Adrenal gland (tissue), 5 donors: ENCODE measurements around the gene TRAF3.

ENCODE experiments used
- POLR2A ChIP-seq, 2 donors: fragments of 450-650 bp; IDR thresholded peaks; one replicate each; pipeline ENCODE4 v1.6.1; 2017; ENCODE audit warnings: antibody characterized with exemption in 2 of 2, mild to moderate bottlenecking in 2 of 2, moderate library complexity in 1 of 2
- TF ChIP-seq, protein P1 (sequence below), 6 experiments: fragments of 450-650 bp in 4 of 6; fragments of 200-600 bp in 2 of 6; sonication (generic) in 1 of 6; IDR thresholded peaks; 1 replicate in 5 of 6; 2 replicates in 1 of 6; pipeline versions ENCODE4 v1.5.1 to v1.8.0; 2016 to 2021; ENCODE audit warnings: antibody characterized with exemption in 6 of 6, mild to moderate bottlenecking in 2 of 6, moderate library complexity in 1 of 6
- donor health status: DM: no; HTN: no; CAD: no.

DNA sequence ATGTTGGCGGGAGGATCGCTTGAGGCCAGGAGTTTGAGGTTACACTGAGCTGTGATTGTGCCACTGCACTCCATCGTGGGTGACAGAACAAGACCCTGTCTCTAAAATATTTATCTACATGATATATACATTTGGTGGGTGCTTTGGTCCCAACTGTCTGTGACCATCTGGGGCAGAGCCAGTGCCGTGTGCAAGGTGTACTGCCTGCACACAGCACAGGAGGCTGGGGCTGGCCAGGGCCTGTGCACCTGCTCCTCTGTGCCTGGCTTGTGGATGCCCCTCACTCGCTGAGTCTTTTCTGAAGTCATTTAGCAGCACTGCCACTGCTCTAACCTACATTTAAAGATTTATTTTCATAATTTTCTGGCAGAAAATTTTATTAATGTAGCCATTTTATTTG lies 58.7 kb downstream of the TRAF3 start:
- no peak for TF ChIP-seq POLR2A (IDR thresholded peaks at IDR 0.05)
- TF ChIP-seq, protein P1, sequence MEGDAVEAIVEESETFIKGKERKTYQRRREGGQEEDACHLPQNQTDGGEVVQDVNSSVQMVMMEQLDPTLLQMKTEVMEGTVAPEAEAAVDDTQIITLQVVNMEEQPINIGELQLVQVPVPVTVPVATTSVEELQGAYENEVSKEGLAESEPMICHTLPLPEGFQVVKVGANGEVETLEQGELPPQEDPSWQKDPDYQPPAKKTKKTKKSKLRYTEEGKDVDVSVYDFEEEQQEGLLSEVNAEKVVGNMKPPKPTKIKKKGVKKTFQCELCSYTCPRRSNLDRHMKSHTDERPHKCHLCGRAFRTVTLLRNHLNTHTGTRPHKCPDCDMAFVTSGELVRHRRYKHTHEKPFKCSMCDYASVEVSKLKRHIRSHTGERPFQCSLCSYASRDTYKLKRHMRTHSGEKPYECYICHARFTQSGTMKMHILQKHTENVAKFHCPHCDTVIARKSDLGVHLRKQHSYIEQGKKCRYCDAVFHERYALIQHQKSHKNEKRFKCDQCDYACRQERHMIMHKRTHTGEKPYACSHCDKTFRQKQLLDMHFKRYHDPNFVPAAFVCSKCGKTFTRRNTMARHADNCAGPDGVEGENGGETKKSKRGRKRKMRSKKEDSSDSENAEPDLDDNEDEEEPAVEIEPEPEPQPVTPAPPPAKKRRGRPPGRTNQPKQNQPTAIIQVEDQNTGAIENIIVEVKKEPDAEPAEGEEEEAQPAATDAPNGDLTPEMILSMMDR (IDR thresholded peaks at IDR 0.05), result no peak
